ENCODE measurements around the gene FOXN3. TPM values are rescaled to one million over a fixed set of nuclear protein-coding genes. Genes with fewer than 3 reads are reported as not detected.
"Not testable (repeated sequence)": the region's sequence is repeated elsewhere in the genome, so short reads cannot be mapped to it uniquely, and the experiment has no call there.

FOXN3 gene
- total RNA-seq, 2 donors from 2014 or later = 42.3 to 61.6 TPM

DNA sequence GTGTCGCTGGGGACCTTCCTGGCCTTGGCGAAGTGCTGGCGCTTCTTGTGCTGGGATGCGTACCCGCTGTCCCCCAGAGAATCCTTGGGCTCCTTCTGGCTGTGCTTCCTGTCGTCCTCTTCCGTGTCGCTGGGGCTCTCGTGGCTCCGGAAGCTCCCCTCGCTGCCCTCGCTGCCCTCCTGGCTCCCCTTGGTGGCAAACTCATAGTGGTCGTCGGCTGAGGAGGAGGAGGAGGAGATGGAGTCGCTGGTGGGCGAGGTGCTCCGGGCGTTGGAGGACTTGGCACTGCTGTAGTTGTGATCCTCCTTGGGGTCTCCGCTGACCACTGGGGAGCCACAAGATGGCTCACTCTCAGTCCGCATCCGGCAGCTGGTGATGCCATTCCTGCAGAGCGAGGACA is 254.4 kb downstream of the FOXN3 start:
- no peaks in the 10 kb centered on the region for H3K9me3 ChIP-seq
- DNase-seq (no peak), ATAC-seq (no peak)
- no peaks in the 10 kb centered on the region for H3K27me3 ChIP-seq
- H3K27ac ChIP-seq = no peak overlapping the region
- TF ChIP-seq, protein P1, sequence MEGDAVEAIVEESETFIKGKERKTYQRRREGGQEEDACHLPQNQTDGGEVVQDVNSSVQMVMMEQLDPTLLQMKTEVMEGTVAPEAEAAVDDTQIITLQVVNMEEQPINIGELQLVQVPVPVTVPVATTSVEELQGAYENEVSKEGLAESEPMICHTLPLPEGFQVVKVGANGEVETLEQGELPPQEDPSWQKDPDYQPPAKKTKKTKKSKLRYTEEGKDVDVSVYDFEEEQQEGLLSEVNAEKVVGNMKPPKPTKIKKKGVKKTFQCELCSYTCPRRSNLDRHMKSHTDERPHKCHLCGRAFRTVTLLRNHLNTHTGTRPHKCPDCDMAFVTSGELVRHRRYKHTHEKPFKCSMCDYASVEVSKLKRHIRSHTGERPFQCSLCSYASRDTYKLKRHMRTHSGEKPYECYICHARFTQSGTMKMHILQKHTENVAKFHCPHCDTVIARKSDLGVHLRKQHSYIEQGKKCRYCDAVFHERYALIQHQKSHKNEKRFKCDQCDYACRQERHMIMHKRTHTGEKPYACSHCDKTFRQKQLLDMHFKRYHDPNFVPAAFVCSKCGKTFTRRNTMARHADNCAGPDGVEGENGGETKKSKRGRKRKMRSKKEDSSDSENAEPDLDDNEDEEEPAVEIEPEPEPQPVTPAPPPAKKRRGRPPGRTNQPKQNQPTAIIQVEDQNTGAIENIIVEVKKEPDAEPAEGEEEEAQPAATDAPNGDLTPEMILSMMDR (IDR thresholded peaks at IDR 0.05) = no peak
- 93 to 97% methylated on average over 22 of the region's 22 CpGs for WGBS, 2 donors
- H3K36me3 ChIP-seq (replicated peaks in 1 of 2; ENCODE audit: insufficient read depth in 1 of 2, low read depth in 2 of 2) = peaks cover 0 to 5% of the 10 kb centered on the region in 2 donors
- H3K4me1 ChIP-seq = no peaks in the 10 kb centered on the region
- intact Hi-C loops (cut with DNase I) = no loop called here
- no peak overlapping the region for H3K4me3 ChIP-seq

DNA sequence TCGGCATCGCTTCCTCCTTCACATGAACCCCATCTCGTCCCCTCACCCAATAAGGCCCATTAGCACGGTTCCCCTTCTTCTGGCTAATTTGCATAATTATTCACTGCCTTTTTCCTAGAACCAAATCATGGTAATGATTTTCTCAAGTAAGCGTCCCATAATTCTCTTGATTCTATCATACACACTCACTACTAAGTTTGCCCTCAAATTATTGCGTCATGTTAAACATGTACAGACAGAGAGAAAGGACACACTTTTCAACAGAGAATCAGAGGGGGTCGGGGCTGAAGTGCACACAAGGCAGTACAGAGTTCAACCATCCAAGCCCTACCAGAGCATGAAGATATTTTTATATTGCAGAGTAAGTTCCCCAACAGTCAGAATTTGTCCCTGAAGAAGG is 256.6 kb downstream of the FOXN3 start:
- TF ChIP-seq, protein P1 (IDR thresholded peaks at IDR 0.05) = no peak
- no peak for TF ChIP-seq POLR2A (IDR thresholded peaks at IDR 0.05)
- 81 to 95% methylated on average over 7 of the region's 7 CpGs for WGBS, 2 donors

DNA sequence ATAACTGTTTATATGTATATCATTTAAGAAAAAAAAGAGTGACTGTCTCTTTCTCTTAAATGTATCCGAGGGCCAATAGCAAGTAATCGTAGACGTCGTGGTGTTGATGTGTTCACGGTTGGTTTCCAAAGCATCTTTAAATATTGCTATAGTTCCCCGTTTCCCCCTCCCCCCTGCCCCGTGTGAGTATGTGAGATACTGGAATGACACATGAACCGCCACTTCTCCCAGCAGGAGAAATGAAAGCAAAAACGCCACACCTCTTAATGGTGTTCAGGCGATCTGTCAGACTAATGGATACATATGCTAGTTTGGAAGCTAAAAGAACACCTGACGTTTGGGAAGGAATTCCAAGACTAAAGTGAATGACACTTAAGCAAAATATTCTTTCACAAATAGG is 258.3 kb downstream of the FOXN3 start:
- intact Hi-C loops (cut with DNase I) = no loop called here
- DNase-seq = no peak
- no peaks in the 10 kb centered on the region for H3K9me3 ChIP-seq
- TF ChIP-seq, protein P1 (IDR thresholded peaks at IDR 0.05) = no peak
- TF ChIP-seq POLR2A (IDR thresholded peaks at IDR 0.05) = no peak
- no peak overlapping the region for H3K4me3 ChIP-seq
- WGBS, 2 donors = 89 to 93% methylated on average over 11 of the region's 11 CpGs
- H3K4me1 ChIP-seq = no peaks in the 10 kb centered on the region
- no peak overlapping the region for H3K27ac ChIP-seq
- H3K36me3 ChIP-seq (replicated peaks in 1 of 2; ENCODE audit: insufficient read depth in 1 of 2, low read depth in 2 of 2) = peaks cover 0 to 5% of the 10 kb centered on the region in 2 donors
- H3K27me3 ChIP-seq = no peaks in the 10 kb centered on the region
- no peak for ATAC-seq

More for the DNA sequence above, 256.6 kb downstream of the FOXN3 start:
- no peak overlapping the region for H3K4me3 ChIP-seq
- ATAC-seq (no peak), DNase-seq (no peak)
- no peak overlapping the region for H3K27ac ChIP-seq
- H3K27me3 ChIP-seq = no peaks in the 10 kb centered on the region
- intact Hi-C loops (cut with DNase I) = no loop called here
- H3K9me3 ChIP-seq = no peaks in the 10 kb centered on the region
- no peaks in the 10 kb centered on the region for H3K4me1 ChIP-seq
- peaks cover 0 to 5% of the 10 kb centered on the region in 2 donors for H3K36me3 ChIP-seq (replicated peaks in 1 of 2; ENCODE audit: insufficient read depth in 1 of 2, low read depth in 2 of 2)

DNA sequence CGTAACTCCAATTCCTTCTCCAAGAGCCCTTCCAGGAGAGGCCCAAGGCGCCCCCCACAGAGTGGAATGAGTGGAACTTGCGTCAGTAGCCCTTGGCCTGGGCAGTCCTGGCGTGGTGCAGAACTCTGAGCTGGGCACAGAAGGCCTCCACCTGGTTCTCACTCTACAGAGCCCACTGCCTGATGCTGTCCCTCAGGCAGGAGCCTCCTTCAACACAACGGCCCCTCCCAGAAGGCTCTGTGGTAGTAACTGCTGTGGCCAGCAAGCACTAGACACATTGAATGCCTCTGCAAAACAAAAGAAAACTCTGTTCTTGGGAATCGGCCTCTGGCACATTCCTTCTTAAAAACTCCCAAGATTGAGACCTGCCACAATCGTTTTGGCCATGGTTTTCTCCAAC is 258.9 kb downstream of the FOXN3 start:
- DNase-seq; H3K36me3 ChIP-seq (replicated peaks in 1 of 2; ENCODE audit: insufficient read depth in 1 of 2, low read depth in 2 of 2); H3K27ac ChIP-seq; ATAC-seq; H3K9me3 ChIP-seq; H3K27me3 ChIP-seq; intact Hi-C loops (cut with DNase I); H3K4me1 ChIP-seq; H3K4me3 ChIP-seq: not testable (repeated sequence)
- 85 to 91% methylated on average over 4 to 7 of the region's 7 CpGs for WGBS, 2 donors

DNA sequence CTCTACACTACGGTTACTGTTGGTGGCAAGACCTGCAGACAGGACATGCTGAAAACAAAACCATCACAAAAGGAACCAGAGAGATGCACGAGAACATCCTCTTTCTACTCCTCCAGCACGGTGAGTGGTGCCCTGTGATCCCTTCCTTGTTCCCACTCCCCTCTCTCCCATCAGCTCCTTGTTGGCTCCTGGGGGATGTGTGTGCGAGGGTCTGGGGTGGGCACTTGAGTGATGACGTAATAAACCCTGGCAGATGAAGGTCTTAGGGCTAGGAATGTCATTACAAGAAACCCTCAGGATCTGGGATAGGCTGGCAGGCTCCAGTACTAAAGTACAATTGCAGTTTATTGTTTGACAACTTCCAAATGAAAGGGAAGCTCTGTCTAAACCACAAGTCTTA is 261.5 kb downstream of the FOXN3 start:
- no peaks in the 10 kb centered on the region for H3K36me3 ChIP-seq (replicated peaks in 1 of 2; ENCODE audit: insufficient read depth in 1 of 2, low read depth in 2 of 2)
- no peak for ATAC-seq
- no peaks in the 10 kb centered on the region for H3K27me3 ChIP-seq
- no peak overlapping the region for H3K27ac ChIP-seq
- no peaks in the 10 kb centered on the region for H3K4me1 ChIP-seq
- H3K9me3 ChIP-seq = no peaks in the 10 kb centered on the region
- 91% methylated on average over 5 of the region's 5 CpGs for WGBS, 2 donors
- DNase-seq = no peak
- TF ChIP-seq, protein P1 (IDR thresholded peaks at IDR 0.05) = no peak
- TF ChIP-seq POLR2A (IDR thresholded peaks at IDR 0.05) = no peak
- intact Hi-C loops (cut with DNase I) = no loop called here
- no peak overlapping the region for H3K4me3 ChIP-seq

DNA sequence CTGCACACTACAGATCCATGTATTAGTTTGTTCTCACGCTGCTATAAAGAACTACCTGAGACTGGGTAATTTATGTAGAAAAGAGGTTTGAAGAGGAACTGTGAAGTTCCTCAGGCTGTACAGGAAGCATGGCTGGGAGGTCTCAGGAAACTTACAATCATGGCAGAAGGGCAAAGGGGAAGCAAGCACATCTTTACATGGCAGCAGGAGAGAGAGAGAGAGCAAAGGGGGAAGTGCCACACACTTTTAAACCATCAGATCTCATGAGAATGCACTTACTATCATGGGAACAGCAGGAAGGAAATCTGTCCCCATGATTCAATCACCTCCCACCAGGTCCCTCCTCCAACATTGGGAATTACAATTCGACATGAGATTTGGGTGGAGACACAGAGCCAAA is 265.3 kb downstream of the FOXN3 start:
- DNase-seq; H3K4me1 ChIP-seq; H3K4me3 ChIP-seq; H3K36me3 ChIP-seq (replicated peaks in 1 of 2; ENCODE audit: insufficient read depth in 1 of 2, low read depth in 2 of 2); H3K27me3 ChIP-seq; intact Hi-C loops (cut with DNase I); H3K27ac ChIP-seq; H3K9me3 ChIP-seq; ATAC-seq: not testable (repeated sequence)
- 80 to 88% methylated on average over 2 of the region's 2 CpGs for WGBS, 2 donors
